ENCODE data around the gene SPEG. TPM values are rescaled to one million over a fixed set of nuclear protein-coding genes. Genes with fewer than 3 reads are reported as not detected.

SPEG gene
- total and polyA plus RNA-seq, 2 donors (not counting 3 experiments of a cell fraction or from before 2014, with no cell fraction given), result 0.84 to 3.5 TPM

GRCh38 chr2:219510512-219511135, 76.0 kb downstream of the SPEG start:
- Histone ChIP-seq H3K79me2 (ENCODE audit: control insufficient read depth, insufficient read depth, low read length) (no peaks in the 10 kb centered on the region), H3K27me3 (ENCODE audit: control insufficient read depth in 2 of 2, insufficient read depth in 2 of 2, low read length in 2 of 2) (peaks cover 43 to 48% of the 10 kb centered on the region in 2 experiments), H3K9me3 (replicated peaks; ENCODE audit: control insufficient read depth, insufficient read depth, low read length) (no peaks in the 10 kb centered on the region), H3K27ac (ENCODE audit: insufficient read depth, low read depth, low read length) (no peak overlapping the region), H3K36me3 (ENCODE audit: control insufficient read depth in 2 of 2, extremely low read depth in 1 of 2, insufficient read depth in 2 of 2, low read length in 2 of 2) (peaks cover 0 to 8% of the 10 kb centered on the region in 2 experiments), H3K9ac (replicated peaks; ENCODE audit: extremely low read depth, insufficient read depth, low read length) (no peak overlapping the region), H3K4me2 (ENCODE audit: insufficient read depth, low read length) (no peak overlapping the region), H3K4me3 (replicated peaks in 1 of 3; ENCODE audit: insufficient read depth in 1 of 3, low read depth in 1 of 3, low read length in 3 of 3) (no peak overlapping the region), H4K20me1 (replicated peaks; ENCODE audit: control insufficient read depth, extremely low read depth, insufficient read depth, low read length) (no peaks in the 10 kb centered on the region), H2AFZ (ENCODE audit: low read depth, low read length) (no peak overlapping the region), H3K4me1 (ENCODE audit: control insufficient read depth, extremely low read depth, insufficient read depth, low read length) (no peaks in the 10 kb centered on the region), H3K9me1 (replicated peaks; ENCODE audit: control insufficient read depth, extremely low read depth, insufficient read depth, low read length) (no peaks in the 10 kb centered on the region)
- dilution Hi-C loops (cut with MboI; ENCODE audit: extremely low pct_ligation_motif_present, low sequenced_read_pairs) (no loop called here), intact Hi-C loops (cut with micrococcal nuclease) (no loop called here)
- BruUV-seq (replicated peaks), result no TSS peak
- FAIRE-seq (no peak), DNase-seq (ENCODE audit: low read depth, low spot score) (no peak)
- ChIA-PET POLR2A (interaction anchor here (0.5 to 1.0 kb wide), 2 partner anchors 12 to 157 kb away, joined by 3 to 20 read pairs; partner anchors contain the start of gene GMPPA), CTCF (interaction anchor here (0.7 to 6.6 kb wide), 27 partner anchors 8 to 132 kb away, joined by 3 to 151 read pairs (median 5); partner anchors contain the start of genes DES, GMPPA and STK11IP)
- no peak for TF ChIP-seq POLR2AphosphoS5 (IDR thresholded peaks at IDR 0.05; ENCODE audit: insufficient read depth, low read depth, low read length)

- intact Hi-C loops (cut with micrococcal nuclease), result no loop called here
- H3K27ac ChIP-seq (ENCODE audit: insufficient read depth, low read depth, low read length), result no peak overlapping the region
- BruUV-seq (replicated peaks), result no TSS peak
- FAIRE-seq, result no peak
- no peak overlapping the region for H3K4me3 ChIP-seq (replicated peaks in 1 of 3; ENCODE audit: insufficient read depth in 1 of 3, low read depth in 1 of 3, low read length in 3 of 3)
- ChIA-PET POLR2A (no interaction called here), CTCF (interaction anchor here (1.0 to 6.6 kb wide), 7 partner anchors 9 to 109 kb away, joined by 3 to 39 read pairs (median 4); a partner anchor contains a TSS)
- H3K4me1 ChIP-seq (ENCODE audit: control insufficient read depth, extremely low read depth, insufficient read depth, low read length), result no peaks in the 10 kb centered on the region
- dilution Hi-C loops (cut with MboI; ENCODE audit: extremely low pct_ligation_motif_present, low sequenced_read_pairs), result no loop called here
- no peaks in the 10 kb centered on the region for H3K9me1 ChIP-seq (replicated peaks; ENCODE audit: control insufficient read depth, extremely low read depth, insufficient read depth, low read length)
- H3K36me3 ChIP-seq (ENCODE audit: control insufficient read depth in 2 of 2, extremely low read depth in 1 of 2, insufficient read depth in 2 of 2, low read length in 2 of 2), result no peaks in the 10 kb centered on the region
- peaks cover 50 to 58% of the 10 kb centered on the region in 2 experiments for H3K27me3 ChIP-seq (ENCODE audit: control insufficient read depth in 2 of 2, insufficient read depth in 2 of 2, low read length in 2 of 2)
- H3K9ac ChIP-seq (replicated peaks; ENCODE audit: extremely low read depth, insufficient read depth, low read length), result no peak overlapping the region
- no peak overlapping the region for H2AFZ ChIP-seq (ENCODE audit: low read depth, low read length)
- no peaks in the 10 kb centered on the region for H3K9me3 ChIP-seq (replicated peaks; ENCODE audit: control insufficient read depth, insufficient read depth, low read length)
- no peaks in the 10 kb centered on the region for H4K20me1 ChIP-seq (replicated peaks; ENCODE audit: control insufficient read depth, extremely low read depth, insufficient read depth, low read length)
- no peak overlapping the region for H3K4me2 ChIP-seq (ENCODE audit: insufficient read depth, low read length)
- TF ChIP-seq GATA2 (IDR thresholded peaks at IDR 0.05; ENCODE audit: insufficient read depth, insufficient read length, low read depth, low read length), result no peak
- no peak for TF ChIP-seq POLR2A (IDR thresholded peaks at IDR 0.05; ENCODE audit: low read depth, low read length)
- TF ChIP-seq MAX (IDR thresholded peaks at IDR 0.05; ENCODE audit: insufficient read depth, insufficient read length), result no peak
- no peak for TF ChIP-seq EZH2 (IDR thresholded peaks at IDR 0.05; ENCODE audit: borderline replicate concordance, low read depth, low read length, severe bottlenecking)
- TF ChIP-seq JUN (IDR thresholded peaks at IDR 0.05; ENCODE audit: borderline replicate concordance, insufficient read depth, insufficient read length, low read depth), result no peak
- no peak for TF ChIP-seq POLR2AphosphoS5 (IDR thresholded peaks at IDR 0.05; ENCODE audit: insufficient read depth, low read depth, low read length)
- TF ChIP-seq FOS (IDR thresholded peaks at IDR 0.05; ENCODE audit: borderline replicate concordance, insufficient read depth, low read length), result no peak
- TF ChIP-seq CTCF (IDR thresholded peaks at IDR 0.05; ENCODE audit: extremely low read depth in 1 of 2, insufficient read depth in 1 of 2, low read depth in 1 of 2, low read length in 2 of 2), result no peak
- TF ChIP-seq MYC (IDR thresholded peaks at IDR 0.05; ENCODE audit: low read depth, low read length), result no peak
- H3K79me2 ChIP-seq (ENCODE audit: control insufficient read depth, insufficient read depth, low read length), result no peaks in the 10 kb centered on the region
- no peak for DNase-seq (ENCODE audit: low read depth, low spot score)
Measured at GRCh38 chr2:219511547-219512325, 77.1 kb downstream of the SPEG start.
